Mesenchymal stem cell (in vitro differentiated cells and primary cell): Measurements from ENCODE around the gene ZDHHC14.
"Not testable (repeated sequence)": the region's sequence is repeated elsewhere in the genome, so short reads cannot be mapped to it uniquely, and the experiment has no call there.

ENCODE experiments used
- DNase-seq: peaks from one replicate; pipeline ENCODE4 v3.0.0-alpha.2; 2013
- H2AFZ ChIP-seq: one replicate; pipeline ENCODE4 v1.6.1; 2013; ENCODE audit warnings: low read depth, mild to moderate bottlenecking, control low read depth, inconsistent platforms, low read length, moderate library complexity
- H2AK5ac ChIP-seq: 2 replicates; pipeline ENCODE4 v1.6.1; 2013; ENCODE audit warnings: low read length, moderate library complexity, mild to moderate bottlenecking, inconsistent platforms; ENCODE audit not compliant: severe bottlenecking
- H2BK120ac ChIP-seq: one replicate; pipeline ENCODE4 v1.6.1; 2013; ENCODE audit warnings: low read depth, mild to moderate bottlenecking, inconsistent platforms, low read length, moderate library complexity
- H2BK12ac ChIP-seq, 2 experiments: one replicate each; pipeline ENCODE4 v1.6.1; 2013; ENCODE audit warnings: inconsistent platforms in 2 of 2, low read length in 2 of 2, mild to moderate bottlenecking in 2 of 2, moderate library complexity in 2 of 2, control low read depth in 1 of 2
- H2BK15ac ChIP-seq: one replicate; pipeline ENCODE4 v1.6.1; 2013; ENCODE audit warnings: mild to moderate bottlenecking, low read depth, inconsistent platforms; ENCODE audit not compliant: poor library complexity, severe bottlenecking
- H2BK5ac ChIP-seq: 2 replicates; pipeline ENCODE4 v1.6.1; 2013; ENCODE audit warnings: low read depth, mild to moderate bottlenecking, low read length, control low read depth, inconsistent platforms; ENCODE audit not compliant: poor library complexity, severe bottlenecking
- H3K14ac ChIP-seq, 2 experiments: one replicate each; pipeline ENCODE4 v1.6.1; 2013; ENCODE audit warnings: inconsistent platforms in 2 of 2, low read length in 2 of 2, control low read depth in 1 of 2, mild to moderate bottlenecking in 1 of 2, moderate library complexity in 1 of 2
- H3K18ac ChIP-seq, 2 experiments: one replicate each; pipeline ENCODE4 v1.6.1; 2013; ENCODE audit warnings: inconsistent platforms in 2 of 2, low read length in 2 of 2, control low read depth in 1 of 2, low read depth in 1 of 2, mild to moderate bottlenecking in 1 of 2
- H3K23ac ChIP-seq, 2 experiments: one replicate each; pipeline ENCODE4 v1.6.1; 2013; ENCODE audit warnings: inconsistent platforms in 2 of 2, low read length in 2 of 2, mild to moderate bottlenecking in 2 of 2, moderate library complexity in 2 of 2, control low read depth in 1 of 2
- H3K27ac ChIP-seq: 2 replicates; pipeline ENCODE4 v1.5.1; 2013; ENCODE audit warnings: mild to moderate bottlenecking, moderate library complexity, low read length, control low read depth, inconsistent platforms; ENCODE audit not compliant: poor library complexity, severe bottlenecking
- H3K27me3 ChIP-seq, 2 experiments: 2 replicates each; pipeline versions ENCODE4 v1.6.1 to v1.7.0; 2013; ENCODE audit warnings: low read length in 2 of 2, mild to moderate bottlenecking in 2 of 2, moderate library complexity in 2 of 2, control low read depth in 1 of 2, inconsistent platforms in 1 of 2; ENCODE audit not compliant: control insufficient read depth in 1 of 2, insufficient read depth in 1 of 2
- H3K36me3 ChIP-seq, 2 experiments: 2 replicates each; pipeline versions ENCODE4 v1.6.1 to v1.7.0; 2013; ENCODE audit warnings: low read length in 2 of 2, control low read depth in 1 of 2, inconsistent platforms in 1 of 2, low read depth in 1 of 2, mild to moderate bottlenecking in 1 of 2; ENCODE audit not compliant: insufficient read depth in 2 of 2, control insufficient read depth in 1 of 2
- H3K4ac ChIP-seq, 2 experiments: one replicate each; pipeline ENCODE4 v1.6.1; 2013; ENCODE audit warnings: inconsistent platforms in 2 of 2, low read length in 2 of 2, mild to moderate bottlenecking in 2 of 2, moderate library complexity in 2 of 2, control low read depth in 1 of 2, low read depth in 1 of 2
- H3K4me1 ChIP-seq: 2 replicates; pipeline ENCODE4 v1.6.1; 2013; ENCODE audit warnings: low read depth, low read length, control low read depth; ENCODE audit not compliant: control insufficient read depth, insufficient read depth
- H3K4me2 ChIP-seq: 2 replicates; pipeline ENCODE4 v1.6.1; 2013; ENCODE audit warnings: low read length, mild to moderate bottlenecking, inconsistent platforms; ENCODE audit not compliant: poor library complexity, severe bottlenecking
- H3K4me3 ChIP-seq, 2 experiments: 2 replicates each; pipeline versions ENCODE4 v1.5.1 to v1.7.0; 2013; ENCODE audit warnings: low read length in 2 of 2, mild to moderate bottlenecking in 2 of 2, control low read depth in 1 of 2, low read depth in 1 of 2; ENCODE audit not compliant: insufficient read depth in 1 of 2
- H3K79me1 ChIP-seq: replicated peaks from 2 replicates; pipeline ENCODE4 v1.6.1; 2013; ENCODE audit warnings: mild to moderate bottlenecking, control low read depth, low read length, inconsistent platforms; ENCODE audit not compliant: poor library complexity, severe bottlenecking
- H3K9ac ChIP-seq: 2 replicates; pipeline ENCODE4 v1.7.0; 2013; ENCODE audit warnings: mild to moderate bottlenecking, low read length, moderate library complexity
- H3K9me3 ChIP-seq: 2 replicates; pipeline ENCODE4 v1.7.0; 2013; ENCODE audit warnings: mild to moderate bottlenecking, low read length; ENCODE audit not compliant: control insufficient read depth
- H4K8ac ChIP-seq: one replicate; pipeline ENCODE4 v1.6.1; 2013; ENCODE audit warnings: inconsistent platforms, mild to moderate bottlenecking, low read length, moderate library complexity
- H4K91ac ChIP-seq: one replicate; pipeline ENCODE4 v1.6.1; 2013; ENCODE audit warnings: mild to moderate bottlenecking, low read length, inconsistent platforms
- WGBS: methylation state at CpG from one replicate; pipeline ENCODE4 v1.1.7; 2013; ENCODE audit warnings: mixed read lengths; 5-methylcytosine and 5-hydroxymethylcytosine counted together

Gene ZDHHC14

DNA sequence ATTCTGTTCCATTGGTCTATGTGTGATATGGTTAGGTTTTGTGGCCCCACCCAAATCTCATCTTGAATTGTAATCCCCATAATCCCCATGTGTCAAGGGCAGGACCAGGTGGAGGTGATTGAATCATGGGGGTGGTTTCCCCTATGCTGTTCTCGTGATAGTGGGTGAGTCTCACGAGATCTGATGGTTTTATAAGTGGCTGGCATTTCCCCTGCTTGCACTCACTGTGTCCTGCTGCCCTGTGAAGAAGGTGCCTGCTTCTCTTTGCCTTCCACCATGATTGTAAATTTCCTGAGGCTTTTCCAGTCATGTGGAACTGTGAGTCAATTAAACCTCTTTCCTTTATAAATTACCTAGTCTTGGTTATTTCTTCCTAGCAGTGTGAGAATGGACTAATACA lies 197.5 kb downstream of the ZDHHC14 start:
- not testable (repeated sequence) for H4K8ac ChIP-seq, H3K36me3 ChIP-seq, H2BK5ac ChIP-seq, H3K9me3 ChIP-seq, H3K4me2 ChIP-seq, H3K79me1 ChIP-seq, H3K27ac ChIP-seq, H3K18ac ChIP-seq, H2AK5ac ChIP-seq, DNase-seq, H3K4me1 ChIP-seq, H3K9ac ChIP-seq, H3K4me3 ChIP-seq, H2BK15ac ChIP-seq, H3K27me3 ChIP-seq, H2AFZ ChIP-seq, H3K14ac ChIP-seq, H3K23ac ChIP-seq, H3K4ac ChIP-seq, H2BK12ac ChIP-seq, H2BK120ac ChIP-seq, H4K91ac ChIP-seq
- WGBS: 73% methylated on average over 2 of the region's 2 CpGs

DNA sequence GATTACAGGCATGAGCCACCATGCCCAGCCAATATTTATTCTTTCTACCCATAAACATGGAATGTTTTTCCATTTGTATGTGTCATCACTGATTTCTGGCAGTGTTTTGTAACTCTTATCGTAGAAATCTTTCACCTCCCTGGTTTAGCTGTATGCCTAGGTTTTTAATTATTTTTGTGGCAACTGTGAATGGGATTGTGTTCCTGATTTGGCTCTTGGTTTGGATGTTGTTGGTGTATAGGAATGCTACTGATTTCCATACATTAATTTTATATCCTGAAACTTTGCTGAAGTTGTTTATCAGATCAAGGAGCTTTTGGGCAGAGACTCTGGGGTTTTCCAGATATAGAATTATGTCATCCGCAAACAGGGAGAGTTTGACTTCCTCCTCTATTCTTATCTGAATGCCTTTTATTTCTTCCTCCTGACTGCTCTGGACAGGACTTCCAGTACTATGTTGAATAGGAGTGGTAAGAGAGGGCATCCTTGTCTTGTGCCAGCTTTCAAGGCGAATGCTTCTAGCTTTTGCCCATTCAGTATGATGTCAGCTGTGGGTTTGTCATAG lies 198.6 kb downstream of the ZDHHC14 start:
- H3K9ac ChIP-seq: no peak overlapping the region
- no peak overlapping the region for H2BK120ac ChIP-seq
- no peaks in the 10 kb centered on the region for H3K9me3 ChIP-seq
- no peaks in the 10 kb centered on the region for H3K36me3 ChIP-seq
- peaks cover 2% of the 10 kb centered on the region for H3K79me1 ChIP-seq
- no peak overlapping the region for H2BK15ac ChIP-seq
- no peak overlapping the region for H3K27ac ChIP-seq
- no peak overlapping the region for H3K4me2 ChIP-seq
- DNase-seq: no peak
- no peak overlapping the region for H3K23ac ChIP-seq
- H3K4me1 ChIP-seq: no peaks in the 10 kb centered on the region
- no peak overlapping the region for H3K4me3 ChIP-seq
- no peak overlapping the region for H2BK5ac ChIP-seq
- H3K14ac ChIP-seq: no peak overlapping the region
- H2BK12ac ChIP-seq: no peak overlapping the region
- H2AK5ac ChIP-seq: no peak overlapping the region
- no peak overlapping the region for H4K91ac ChIP-seq
- H2AFZ ChIP-seq: no peak overlapping the region
- WGBS: 91% methylated on average over 3 of the region's 3 CpGs
- no peaks in the 10 kb centered on the region for H3K27me3 ChIP-seq
- no peak overlapping the region for H3K4ac ChIP-seq
- H4K8ac ChIP-seq: no peak overlapping the region
- H3K18ac ChIP-seq: no peak overlapping the region

DNA sequence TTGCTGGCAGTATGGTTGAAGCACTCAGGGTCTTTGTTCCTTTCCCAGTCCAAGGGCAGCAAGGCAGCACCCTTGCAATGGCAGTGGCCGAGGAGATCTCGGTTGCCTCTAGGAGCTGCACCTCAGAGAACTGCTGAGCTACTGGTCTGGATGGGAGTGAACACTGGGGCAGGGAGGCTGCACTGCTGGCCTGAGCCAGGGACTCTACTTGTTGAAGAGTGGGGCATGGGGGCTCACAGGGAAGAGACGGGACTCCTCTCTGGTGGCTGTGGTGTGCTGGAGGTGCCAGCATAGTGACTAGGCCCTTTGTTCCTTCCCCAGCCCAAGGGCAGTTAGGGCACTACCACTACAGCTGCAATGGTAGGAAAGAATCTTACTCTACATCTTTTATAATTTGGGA lies 203.0 kb downstream of the ZDHHC14 start:
- Histone ChIP-seq H3K4ac (no peak overlapping the region), H3K36me3 (peaks cover 0 to 5% of the 10 kb centered on the region in 2 experiments), H2AK5ac (no peak overlapping the region), H3K23ac (no peak overlapping the region), H3K9ac (no peak overlapping the region), H4K91ac (no peak overlapping the region), H3K79me1 (peaks cover 4% of the 10 kb centered on the region), H3K14ac (no peak overlapping the region), H3K4me2 (no peak overlapping the region), H2BK15ac (no peak overlapping the region), H3K4me1 (peaks cover 1% of the 10 kb centered on the region), H3K9me3 (no peaks in the 10 kb centered on the region), H3K27me3 (no peaks in the 10 kb centered on the region), H2BK120ac (no peak overlapping the region), H3K27ac (no peak overlapping the region), H4K8ac (no peak overlapping the region), H3K4me3 (no peak overlapping the region), H2BK12ac (no peak overlapping the region), H2AFZ (no peak overlapping the region), H3K18ac (no peak overlapping the region), H2BK5ac (no peak overlapping the region)
- WGBS: 90% methylated on average over 3 of the region's 3 CpGs
- no peak for DNase-seq

DNA sequence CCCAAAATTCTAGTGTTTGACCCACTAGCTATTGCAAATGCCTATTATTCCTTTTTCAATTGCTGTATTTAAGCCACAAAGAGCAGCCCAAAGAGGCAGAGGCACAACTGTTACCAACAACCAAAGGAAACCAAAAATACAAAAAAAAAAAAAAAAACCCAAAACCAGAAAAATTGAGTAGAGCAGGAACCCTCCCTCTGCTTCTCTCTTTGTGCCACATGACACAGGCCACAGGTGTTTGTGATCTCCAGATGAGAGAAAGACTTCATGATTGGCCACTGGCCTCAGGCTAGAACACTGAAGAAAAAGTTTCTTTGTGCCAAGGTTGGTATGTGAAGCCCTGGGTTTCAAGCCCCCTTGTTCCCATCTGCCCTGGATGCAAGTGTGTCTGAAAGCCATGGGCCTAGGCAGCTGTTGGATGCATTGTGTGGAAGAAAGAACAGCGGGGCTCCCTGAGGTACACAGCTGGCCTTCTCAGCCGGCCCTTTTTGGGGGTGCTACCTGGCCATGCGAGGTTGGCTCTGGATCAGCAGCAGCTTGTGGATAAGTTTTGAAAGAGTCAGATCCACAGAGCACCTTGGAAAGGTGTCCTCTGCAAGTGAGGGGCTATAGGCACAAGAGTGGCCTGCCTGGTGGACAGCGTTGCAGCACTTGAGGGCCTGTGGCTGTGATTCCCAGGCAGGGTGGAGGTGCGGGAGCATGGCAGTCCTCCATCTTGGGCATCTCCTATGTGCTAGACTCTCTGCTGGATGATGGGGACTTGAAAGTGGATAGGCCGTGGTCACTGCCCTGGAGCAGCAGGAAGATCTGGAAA lies 204.5 kb downstream of the ZDHHC14 start:
- DNase-seq: no peak
- no peak overlapping the region for H3K4me3 ChIP-seq
- H3K9ac ChIP-seq: no peak overlapping the region
- no peak overlapping the region for H2BK5ac ChIP-seq
- H3K9me3 ChIP-seq: peaks cover 3% of the 10 kb centered on the region
- no peak overlapping the region for H2BK120ac ChIP-seq
- no peak overlapping the region for H3K18ac ChIP-seq
- no peak overlapping the region for H3K4me2 ChIP-seq
- H3K79me1 ChIP-seq: peaks cover 4% of the 10 kb centered on the region
- H3K4me1 ChIP-seq: peaks cover 1% of the 10 kb centered on the region
- no peak overlapping the region for H2AFZ ChIP-seq
- no peak overlapping the region for H4K91ac ChIP-seq
- no peak overlapping the region for H2BK12ac ChIP-seq
- no peak overlapping the region for H2BK15ac ChIP-seq
- no peak overlapping the region for H3K23ac ChIP-seq
- no peak overlapping the region for H2AK5ac ChIP-seq
- no peak overlapping the region for H3K14ac ChIP-seq
- H3K27me3 ChIP-seq: no peaks in the 10 kb centered on the region
- WGBS: 94% methylated on average over 6 of the region's 6 CpGs
- H3K4ac ChIP-seq: no peak overlapping the region
- peaks cover 0 to 5% of the 10 kb centered on the region in 2 experiments for H3K36me3 ChIP-seq
- H4K8ac ChIP-seq: no peak overlapping the region
- H3K27ac ChIP-seq: no peak overlapping the region
